GM21825 (cell line): Measurements from ENCODE around the gene EED.
A peak's percentile ranks its signal among the peaks of the same experiment; 100 is the strongest.

Experiments
- ATAC-seq: cut with Tn5 transposase; IDR thresholded peaks from one replicate; pipeline ENCODE4 v1.9.1; 2021; ENCODE audit warnings: mild to moderate bottlenecking, moderate library complexity; ENCODE audit not compliant: unreplicated experiment

EED gene

DNA sequence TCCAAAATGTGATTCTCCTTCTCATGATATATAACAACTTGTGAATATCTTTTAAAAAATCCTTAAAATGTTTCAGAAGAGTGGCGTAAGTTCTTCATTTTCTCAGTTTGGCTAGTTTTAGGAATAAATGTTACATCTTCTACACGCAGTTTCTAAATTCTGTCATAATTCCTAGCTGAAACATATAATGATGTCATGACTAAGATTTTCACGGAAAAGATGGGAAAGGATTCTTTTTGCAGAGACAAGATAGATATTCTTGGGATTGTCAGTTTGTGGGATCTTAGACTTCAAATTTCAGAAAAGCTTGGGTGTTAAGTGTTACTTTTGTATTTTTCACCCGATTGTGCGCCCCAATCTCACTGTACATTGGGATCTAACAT lies 1.7 kb downstream of the EED start:
- no peak for ATAC-seq

- no peak for ATAC-seq
Observed at GRCh38 chr11:86247608-86248007, 3.1 kb downstream of the EED start.

GRCh38 chr11:86248609-86249008 lies 4.1 kb downstream of the EED start:
- no peak for ATAC-seq

GRCh38 chr11:86249307-86250098 lies 5.0 kb downstream of the EED start:
- ATAC-seq: no peak

- no peak for ATAC-seq
Observed at GRCh38 chr11:86251345-86251744, 6.8 kb downstream of the EED start.

GRCh38 chr11:86255896-86256295 lies 11.3 kb downstream of the EED start:
- ATAC-seq: peak; percentile 88

DNA sequence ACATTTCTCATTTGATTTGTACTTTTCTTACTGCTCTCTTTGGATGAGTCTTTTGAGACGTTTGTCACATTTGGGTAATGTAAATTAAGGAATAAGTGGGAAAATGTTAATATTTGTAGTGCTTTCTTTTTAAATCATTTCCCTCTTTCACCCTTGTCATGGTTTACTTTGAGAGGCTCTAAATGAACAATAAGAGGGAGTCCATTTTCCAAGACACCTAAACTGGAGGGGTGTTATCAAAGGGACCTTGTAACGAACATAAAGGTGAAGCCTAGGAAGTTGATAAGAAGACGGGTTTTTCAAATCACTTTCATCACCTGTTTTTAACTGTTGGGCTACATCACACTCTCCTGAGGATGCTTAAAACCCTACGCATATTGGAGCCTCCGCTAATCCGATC lies 12.1 kb downstream of the EED start:
- ATAC-seq: no peak

DNA sequence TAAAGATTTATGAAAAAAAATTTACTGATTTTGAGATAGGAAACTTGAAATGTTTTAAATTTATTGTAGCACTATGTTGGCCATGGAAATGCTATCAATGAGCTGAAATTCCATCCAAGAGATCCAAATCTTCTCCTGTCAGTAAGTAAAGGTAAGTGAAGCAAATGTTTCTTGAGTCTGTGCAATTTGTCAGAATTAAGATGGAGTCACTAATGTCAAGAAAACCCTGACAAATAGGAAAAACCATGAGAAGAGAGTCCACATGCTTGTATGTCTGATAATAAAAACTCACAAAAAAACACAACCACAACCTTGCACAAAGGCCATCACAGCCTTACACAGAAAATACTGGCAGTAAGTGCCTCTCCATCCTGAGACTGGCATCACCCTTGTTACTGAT lies 12.9 kb downstream of the EED start:
- ATAC-seq: no peak

- no peak for ATAC-seq
Observed at GRCh38 chr11:86259730-86260129, 15.2 kb downstream of the EED start.

DNA sequence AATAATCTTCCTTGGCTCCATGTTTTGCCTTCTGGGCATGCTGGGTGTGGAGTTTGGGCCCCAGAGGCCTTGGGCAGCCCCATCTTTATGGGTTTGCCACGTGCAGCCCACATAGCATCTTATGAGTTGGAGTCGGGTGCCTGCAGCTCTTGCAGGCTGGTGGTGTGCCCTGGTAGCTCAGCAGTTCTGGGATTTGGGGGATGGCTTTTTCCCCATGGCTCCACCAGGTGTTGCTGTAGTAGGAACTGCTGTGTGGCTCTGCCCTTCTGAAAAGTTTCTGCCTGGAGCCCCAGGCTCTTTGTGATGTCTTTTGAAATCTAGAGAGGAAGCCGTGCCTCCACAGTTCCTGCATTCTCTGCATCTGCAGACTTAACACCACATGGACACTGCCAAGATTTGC lies 16.8 kb downstream of the EED start:
- no peak for ATAC-seq

DNA sequence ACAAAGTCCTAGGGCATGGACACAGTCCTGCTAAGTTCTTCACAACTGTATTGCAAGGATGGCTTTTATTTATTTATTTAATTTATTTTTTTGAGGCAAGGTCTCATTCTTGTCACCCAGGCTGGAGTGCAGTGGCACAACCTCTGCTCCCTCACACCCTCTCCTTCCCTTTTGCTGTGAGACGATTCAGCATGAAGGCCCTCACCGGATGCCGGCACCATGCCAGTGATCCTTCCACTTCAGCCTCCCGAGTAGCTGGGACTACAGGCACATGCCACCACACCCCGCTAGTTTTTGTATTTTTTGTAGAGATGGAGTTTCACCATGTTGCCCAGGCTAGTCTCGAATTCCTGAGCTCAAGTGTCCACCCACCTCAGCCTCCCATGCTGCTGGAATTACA lies 17.8 kb downstream of the EED start:
- no peak for ATAC-seq

DNA sequence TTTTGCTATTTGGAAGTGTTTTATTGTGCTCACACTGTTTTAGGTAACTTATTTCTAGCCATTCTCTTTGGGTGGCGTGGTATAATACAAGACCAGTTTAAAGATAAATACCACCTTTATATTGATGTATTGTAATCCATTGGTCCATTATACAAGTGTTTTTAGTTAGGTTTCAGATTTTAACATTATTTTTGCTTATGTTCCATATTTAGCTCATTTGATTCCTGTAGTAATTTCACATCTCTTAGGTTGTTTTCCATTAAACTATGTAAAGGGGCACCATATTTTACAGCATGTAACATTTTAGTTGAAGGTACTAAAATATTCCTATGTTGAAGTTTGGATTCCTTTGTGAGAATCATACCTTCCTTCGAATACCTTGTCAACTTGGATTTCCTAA lies 20.1 kb downstream of the EED start:
- no peak for ATAC-seq

DNA sequence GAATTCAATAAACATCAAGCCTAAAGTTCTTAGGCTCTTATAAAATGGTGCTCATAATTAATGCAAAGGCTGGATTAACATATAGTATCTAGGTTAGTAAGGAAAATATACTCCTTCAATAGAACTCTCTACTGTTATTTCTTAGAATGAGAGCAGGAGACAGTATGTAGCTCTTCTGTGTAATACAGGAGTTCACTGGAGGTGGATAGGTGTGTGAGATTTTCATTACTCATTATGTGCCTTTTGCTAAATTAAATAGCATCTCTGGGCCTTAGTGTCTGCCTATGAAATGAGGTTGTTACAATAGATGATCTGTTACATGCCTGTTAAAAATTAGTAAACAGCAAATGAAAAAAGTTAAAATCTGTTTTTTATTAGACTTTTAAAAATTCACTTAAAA lies 20.6 kb downstream of the EED start:
- no peak for ATAC-seq

DNA sequence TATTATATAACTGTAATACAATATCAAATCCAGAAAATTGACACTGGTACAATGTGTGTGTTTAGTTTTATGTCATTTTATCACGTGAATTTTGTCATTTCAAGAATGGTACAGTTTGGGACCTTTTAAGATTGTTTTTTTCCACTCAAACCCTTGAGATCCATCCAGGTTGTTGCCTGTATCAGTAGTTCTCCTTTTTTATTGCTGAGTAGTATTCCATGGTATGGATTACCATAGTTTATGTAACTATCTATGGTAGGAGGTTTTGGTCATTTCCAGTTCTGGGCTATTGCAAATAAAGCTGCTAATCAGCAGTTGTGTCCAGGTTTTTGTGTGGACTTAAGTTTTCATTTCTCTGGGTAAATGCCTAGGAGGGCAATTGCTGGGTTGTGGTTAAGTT lies 25.1 kb downstream of the EED start:
- ATAC-seq: no peak

DNA sequence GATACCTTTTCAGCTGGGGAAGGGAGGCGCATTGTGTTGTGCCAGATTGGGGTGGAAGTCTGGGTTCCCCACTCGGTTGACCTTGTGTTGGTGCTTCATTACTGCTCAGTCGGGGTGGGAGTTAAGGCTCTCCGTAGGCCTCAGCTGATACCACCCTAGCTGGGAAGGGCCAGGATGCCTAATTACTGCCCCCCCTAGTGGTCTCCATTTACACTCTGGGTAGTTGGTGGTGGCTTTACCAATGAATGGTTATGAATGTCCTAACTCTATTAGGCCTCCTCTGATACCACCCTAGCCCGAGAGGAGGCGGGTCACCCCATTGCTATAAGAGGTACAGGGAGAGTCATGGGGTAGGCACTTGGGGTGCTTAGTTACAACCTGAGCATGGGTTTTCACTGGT lies 29.9 kb downstream of the EED start:
- ATAC-seq: no peak

DNA sequence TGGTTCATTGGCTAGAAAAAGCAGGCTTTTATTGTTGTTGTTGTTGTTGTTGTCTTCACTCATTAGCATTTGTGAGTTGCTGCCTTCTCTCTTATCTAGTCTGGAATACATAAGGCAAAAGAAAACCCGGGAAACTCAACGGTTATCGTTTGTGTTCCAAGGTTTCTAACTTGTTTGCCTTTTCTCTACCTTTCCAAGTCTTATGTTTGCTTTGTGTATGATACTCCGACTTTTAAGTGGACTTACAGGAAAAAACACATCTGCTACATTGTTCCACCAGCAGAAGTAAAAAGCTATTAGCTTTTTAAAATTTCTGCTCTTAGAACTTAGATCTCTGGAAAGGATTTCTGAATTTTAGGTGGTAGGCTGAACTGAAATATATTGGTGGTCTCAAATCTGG lies 30.4 kb downstream of the EED start:
- ATAC-seq: no peak

GRCh38 chr11:86275493-86276370 lies 31.2 kb downstream of the EED start:
- no peak for ATAC-seq

DNA sequence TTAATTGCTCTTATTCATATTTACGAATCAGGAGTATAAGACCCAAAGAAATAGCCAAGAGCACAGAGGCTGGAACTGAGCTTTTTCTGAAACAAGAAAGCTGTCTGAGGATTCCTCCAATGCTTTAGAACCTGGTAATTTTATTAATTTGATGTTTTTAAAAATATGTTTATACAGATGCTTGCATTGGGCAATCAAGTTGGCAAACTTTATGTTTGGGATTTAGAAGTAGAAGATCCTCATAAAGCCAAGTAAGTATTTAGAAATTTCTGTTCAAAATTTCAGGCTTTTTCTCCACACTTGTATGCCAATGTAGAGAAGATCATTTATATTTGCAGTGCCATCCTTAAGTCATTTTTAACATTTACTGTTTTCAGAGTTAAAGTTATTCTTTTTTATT lies 33.2 kb downstream of the EED start:
- no peak for ATAC-seq

DNA sequence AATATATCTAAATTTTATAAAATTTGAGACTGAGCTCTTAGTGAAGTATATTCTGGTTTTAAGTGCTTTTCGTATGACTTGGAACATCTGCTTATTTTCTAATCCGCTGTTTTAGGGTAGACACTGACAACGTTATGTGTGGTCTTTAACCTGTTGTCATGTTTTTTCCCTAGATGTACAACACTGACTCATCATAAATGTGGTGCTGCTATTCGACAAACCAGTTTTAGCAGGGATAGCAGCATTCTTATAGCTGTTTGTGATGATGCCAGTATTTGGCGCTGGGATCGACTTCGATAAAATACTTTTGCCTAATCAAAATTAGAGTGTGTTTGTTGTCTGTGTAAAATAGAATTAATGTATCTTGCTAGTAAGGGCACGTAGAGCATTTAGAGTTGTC lies 33.7 kb downstream of the EED start:
- no peak for ATAC-seq

DNA sequence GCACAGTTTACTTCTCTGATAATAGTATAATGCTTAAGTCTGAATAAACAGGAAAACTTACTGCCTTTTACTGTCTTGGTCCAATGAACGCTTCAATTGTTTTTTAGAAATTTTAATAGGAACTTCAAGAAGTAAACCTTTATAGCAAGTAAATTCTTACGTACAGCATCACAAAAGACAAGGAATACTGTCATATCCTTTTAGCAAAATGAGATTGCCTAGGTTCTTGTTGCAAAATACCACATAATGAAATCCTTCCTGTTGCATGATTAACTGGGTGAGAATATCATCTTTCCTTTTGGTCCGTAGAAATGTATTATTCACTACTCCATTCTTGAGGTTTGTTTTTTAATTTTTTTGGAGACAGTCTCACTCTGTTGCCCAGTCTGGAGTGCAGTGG lies 35.2 kb downstream of the EED start:
- ATAC-seq: no peak

DNA sequence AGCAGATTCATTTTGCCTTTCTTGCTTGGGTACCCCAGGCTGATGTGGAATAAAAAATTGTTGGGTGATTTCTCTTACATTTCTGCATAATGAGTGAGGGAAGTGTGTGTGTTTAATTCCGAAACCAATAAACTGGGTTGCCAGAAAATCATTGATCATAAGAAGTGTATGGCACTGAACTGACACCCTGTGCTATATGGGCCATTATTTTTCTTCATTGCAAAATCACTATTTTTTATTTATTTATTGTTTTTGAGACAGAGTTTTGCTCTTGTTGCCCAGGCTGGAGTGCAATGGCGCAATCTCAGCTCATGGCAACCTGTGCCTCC lies 42.9 kb downstream of the EED start:
- no peak for ATAC-seq

- ATAC-seq: no peak
Observed at GRCh38 chr11:86288776-86289507, 44.4 kb downstream of the EED start.
